HepG2 (cell line): ENCODE measurements around the gene NUP35. TPM values are rescaled to one million over a fixed set of nuclear protein-coding genes. Genes with fewer than 3 reads are reported as not detected.

ENCODE experiments used
- ATAC-seq: fragments of 200-7000 bp; cut with Tn5 transposase; 3 replicates; pipeline ENCODE4 v1.9.1; 2020; ENCODE audit warnings: mild to moderate bottlenecking, moderate library complexity
- BruUV-seq: library from RNA; stranded (reverse); fragments of 400-500 nt; replicated peaks from 2 replicates; lab custom pipeline; 2021; lab: Mats Ljungman, UMichigan
- CTCF ChIA-PET: fragments of 300-600 bp; formaldehyde crosslinking; extraction: SDS; loops from one replicate; lab custom pipeline; 2021; ENCODE audit warnings: low total read pairs, inconsistent platforms, low intra/inter-chr PET ratio; lab: Yijun Ruan, JAX
- POLR2A ChIA-PET: fragments of 350-600 bp; sonication (Branson Sonifier 250); formaldehyde crosslinking; loops from one replicate; lab custom pipeline; 2020; ENCODE audit warnings: antibody characterized with exemption, inconsistent platforms; lab: Yijun Ruan, JAX
- DNase-seq: peaks from one replicate; pipeline ENCODE4 v3.0.0-alpha.2; 2015; ENCODE audit warnings: low spot score
- FAIRE-seq: peaks from 3 replicates; lab custom pipeline; 2011; peaks lifted over from hg19 to GRCh38; lab: Jason Lieb, UNC
- H2AFZ ChIP-seq: one replicate; pipeline ENCODE4 v1.6.1; 2011; ENCODE audit warnings: low read length, inconsistent platforms
- H3K27ac ChIP-seq: fragments of 300-600 bp; 3 replicates; pipeline ENCODE4 v1.8.0; 2011; ENCODE audit warnings: mixed run types, mild to moderate bottlenecking, mixed read lengths, low read length, inconsistent platforms; ENCODE audit not compliant: insufficient read depth; ENCODE audit errors: extremely low read length
- H3K27me3 ChIP-seq, 2 experiments: fragments of 200-600 bp in 1 of 2; 2 replicates in 1 of 2; 3 replicates in 1 of 2; pipeline versions ENCODE4 v1.6.0 to v1.8.0; 2011; ENCODE audit warnings: low read length in 2 of 2, mild to moderate bottlenecking in 2 of 2, moderate library complexity in 2 of 2, inconsistent platforms in 1 of 2; ENCODE audit not compliant: insufficient read depth in 2 of 2, control insufficient read depth in 1 of 2
- H3K36me3 ChIP-seq, 2 experiments: fragments of 200-600 bp in 1 of 2; replicated peaks in 1 of 2; 2 replicates in 1 of 2; 3 replicates in 1 of 2; pipeline versions ENCODE4 v1.5.1 to v1.8.0; 2011; ENCODE audit warnings: low read length in 2 of 2, inconsistent platforms in 1 of 2; ENCODE audit not compliant: insufficient read depth in 2 of 2, control insufficient read depth in 1 of 2
- H3K4me1 ChIP-seq: 2 replicates; pipeline ENCODE4 v1.5.1; 2012; ENCODE audit warnings: low read length, inconsistent platforms; ENCODE audit not compliant: insufficient read depth
- H3K4me2 ChIP-seq: 2 replicates; pipeline ENCODE4 v1.6.0; 2011; ENCODE audit warnings: low read depth, low read length, inconsistent platforms
- H3K4me3 ChIP-seq, 3 experiments: fragments of 200-600 bp in 1 of 3; sonication (generic), shearing (Covaris generic) in 1 of 3; replicated peaks in 1 of 3; 2 replicates each; pipeline ENCODE4 v1.5.1; 2011 to 2016; ENCODE audit warnings: low read length in 3 of 3, inconsistent platforms in 2 of 3, low read depth in 2 of 3, mild to moderate bottlenecking in 2 of 3, control low read depth in 1 of 3, mixed read lengths in 1 of 3; ENCODE audit not compliant: insufficient read depth in 1 of 3
- H3K79me2 ChIP-seq: one replicate; pipeline ENCODE4 v1.6.1; 2011; ENCODE audit warnings: low read length, inconsistent platforms; ENCODE audit not compliant: insufficient read depth
- H3K9ac ChIP-seq: 2 replicates; pipeline ENCODE4 v1.6.0; 2011; ENCODE audit warnings: mild to moderate bottlenecking, low read depth, low read length, inconsistent platforms; ENCODE audit not compliant: insufficient read depth
- H3K9me3 ChIP-seq: 2 replicates; pipeline ENCODE4 v1.5.1; 2012; ENCODE audit warnings: mild to moderate bottlenecking, low read length
- H4K20me1 ChIP-seq: 2 replicates; pipeline ENCODE4 v1.6.0; 2011; ENCODE audit warnings: inconsistent platforms, mild to moderate bottlenecking, low read length, moderate library complexity; ENCODE audit not compliant: insufficient read depth
- ISX ChIP-seq: sonication (generic); formaldehyde crosslinking; conservative IDR thresholded peaks from 2 replicates; pipeline ENCODE4 v1.5.0; 2020; ENCODE audit warnings: missing genetic modification reagents
- MAFK ChIP-seq, 2 experiments: IDR thresholded peaks in 1 of 2; conservative IDR thresholded peaks in 1 of 2; 2 replicates each; pipeline ENCODE4 v1.6.1; 2011; ENCODE audit warnings: improper control_type of control experiment in 2 of 2, low read length in 2 of 2
- PRPF4 ChIP-seq: fragments of 200-400 bp; formaldehyde crosslinking; IDR thresholded peaks from 2 replicates; pipeline ENCODE4 v1.6.1; 2016; ENCODE audit warnings: low read length, low read depth; ENCODE audit not compliant: poor library complexity, severe bottlenecking
- RORA ChIP-seq: sonication (generic); formaldehyde crosslinking; IDR thresholded peaks from 2 replicates; pipeline ENCODE4 v1.5.0; 2020; ENCODE audit warnings: mild to moderate bottlenecking, missing genetic modification reagents, moderate library complexity
- SSRP1 ChIP-seq: IDR thresholded peaks from 2 replicates; pipeline ENCODE4 v1.6.1; 2016; ENCODE audit warnings: control low read depth
- TBL1XR1 ChIP-seq: fragments of 150-350 bp; IDR thresholded peaks from 2 replicates; pipeline ENCODE4 v1.6.1; 2014; ENCODE audit warnings: borderline replicate concordance, low read length; ENCODE audit not compliant: partially characterized antibody
- TSC22D2 ChIP-seq: sonication (generic); formaldehyde crosslinking; IDR thresholded peaks from 2 replicates; pipeline ENCODE4 v1.5.1; 2020; ENCODE audit warnings: missing genetic modification reagents, mild to moderate bottlenecking, borderline replicate concordance
- ZFP62 ChIP-seq: sonication (generic); formaldehyde crosslinking; IDR thresholded peaks from 2 replicates; pipeline ENCODE4 v1.4.0; 2020; ENCODE audit warnings: missing genetic modification reagents
- ZNF20 ChIP-seq: sonication (generic); formaldehyde crosslinking; IDR thresholded peaks from 2 replicates; pipeline ENCODE4 v1.4.0; 2020; ENCODE audit warnings: mild to moderate bottlenecking, moderate library complexity, missing genetic modification reagents
- ZNF383 ChIP-seq: sonication (generic); formaldehyde crosslinking; IDR thresholded peaks from 2 replicates; pipeline ENCODE4 v1.4.0; 2020; ENCODE audit warnings: missing genetic modification reagents, mild to moderate bottlenecking, borderline replicate concordance
- ZNF549 ChIP-seq: sonication (generic); formaldehyde crosslinking; IDR thresholded peaks from 2 replicates; pipeline ENCODE4 v1.5.0; 2020; ENCODE audit warnings: missing genetic modification reagents
- ZNF709 ChIP-seq: sonication (generic); formaldehyde crosslinking; IDR thresholded peaks from 2 replicates; pipeline ENCODE4 v1.5.0; 2020; ENCODE audit warnings: mild to moderate bottlenecking, missing genetic modification reagents
- ZNF792 ChIP-seq: IDR thresholded peaks from 2 replicates; pipeline ENCODE4 v1.6.1; 2016
- WGBS: methylation state at CpG from one replicate; pipeline ENCODE4 v1.1.6; 2017; ENCODE audit warnings: low lambda C conversion rate; 5-methylcytosine and 5-hydroxymethylcytosine counted together
- in situ Hi-C: cut with HindIII; loops from 2 replicates; pipeline ENCODE4 v1.10.0; 2017; ENCODE audit warnings: low pct_unique_long_range_greater_than_20kb; ENCODE audit not compliant: extremely low pct_ligation_motif_present
- intact Hi-C: fragments of 100-400 bp; cut with micrococcal nuclease; formaldehyde crosslinking; loops from one replicate; pipeline ENCODE4 v1.10.0; 2022; ENCODE audit not compliant: unreplicated experiment
- polyA plus RNA-seq, 8 experiments: library from polyadenylated mRNA; depleted of rRNA in 3 of 8; stranded (reverse) in 7 of 8; unstranded in 1 of 8; fragments of >200 nt; fragmentation: Illumina TruSeq in 4 of 8; extraction: Trizol in 4 of 8; gene quantifications; 2 replicates each; pipeline versions ENCODE4 v1.2.1 to v1.2.3, GENCODE V29; 2011 to 2016; ENCODE audit warnings: low read depth in 4 of 8, missing spikeins in 1 of 8, mixed read lengths in 1 of 8; ENCODE audit not compliant: insufficient read depth in 1 of 8
- total RNA-seq, 5 experiments: library from RNA; depleted of rRNA; stranded (reverse); fragments of >200 nt; fragmentation: Illumina TruSeq; extraction: Trizol; gene quantifications; 2 replicates each; pipeline ENCODE4 v1.2.3, GENCODE V29; 2016; ENCODE audit warnings: low read depth in 1 of 5
- TF ChIP-seq, protein P1 (sequence below): sonication (generic); formaldehyde crosslinking; IDR thresholded peaks from 2 replicates; pipeline ENCODE4 v1.5.0; 2020; ENCODE audit warnings: mild to moderate bottlenecking, missing genetic modification reagents, borderline replicate concordance
- TF ChIP-seq, protein P2 (sequence below): sonication (generic); formaldehyde crosslinking; conservative IDR thresholded peaks from 2 replicates; pipeline ENCODE4 v1.4.0; 2020; ENCODE audit warnings: missing genetic modification reagents
- TF ChIP-seq, protein P3 (sequence below): sonication (generic); formaldehyde crosslinking; IDR thresholded peaks from 2 replicates; pipeline ENCODE4 v1.9.0; 2022; ENCODE audit warnings: low read depth, missing genetic modification reagents
- TF ChIP-seq, protein P4 (sequence below): sonication (generic); formaldehyde crosslinking; IDR thresholded peaks from 2 replicates; pipeline ENCODE4 v1.4.0; 2020; ENCODE audit warnings: mild to moderate bottlenecking, missing genetic modification reagents
- TF ChIP-seq, protein P5 (sequence below): IDR thresholded peaks from 2 replicates; pipeline ENCODE4 v1.6.1; 2016; ENCODE audit warnings: missing biosample characterization, missing genetic modification reagents, low read depth

NUP35 gene
- total and polyA plus RNA-seq, 2 of the 13 experiments (the other 11 are each of a cell fraction or from before 2014, with no cell fraction given) = 16.9 to 53.6 TPM

DNA sequence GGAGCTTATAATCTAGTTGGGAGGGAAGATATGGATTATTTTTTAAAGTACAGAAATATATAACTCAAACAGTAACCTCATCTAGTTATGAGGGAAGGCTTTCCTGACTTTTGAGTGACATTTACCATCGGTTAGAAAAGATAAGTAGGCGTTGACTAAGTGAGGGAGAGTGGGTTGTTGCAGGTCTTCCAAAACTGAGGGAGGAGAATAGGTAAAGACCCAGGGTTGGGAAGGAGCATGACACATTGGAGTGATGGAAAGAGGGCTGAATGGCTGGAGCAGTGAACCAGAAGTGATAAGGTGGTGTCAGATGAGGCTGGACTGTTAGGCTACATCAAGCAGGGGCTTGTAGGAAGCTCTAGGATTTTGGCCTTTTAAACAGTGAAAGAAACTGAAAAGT lies 10.6 kb upstream of the NUP35 start:
- DNase-seq (no peak), ATAC-seq (no peak; the same call in 2 of the 3 replicates), FAIRE-seq (no peak)
- POLR2A ChIA-PET = no interaction called here
- H2AFZ ChIP-seq = no peak overlapping the region
- no peak overlapping the region for H3K4me2 ChIP-seq
- 2% methylated on average over 2 of the region's 2 CpGs for WGBS
- no peaks in the 10 kb centered on the region for H3K36me3 ChIP-seq
- H3K79me2 ChIP-seq = no peaks in the 10 kb centered on the region
- peaks cover 0 to 4% of the 10 kb centered on the region in 2 experiments; a peak in 1 of 5 replicates for H3K27me3 ChIP-seq
- H3K9me3 ChIP-seq = no peaks in the 10 kb centered on the region
- BruUV-seq = no TSS peak
- no peak overlapping the region for H3K4me3 ChIP-seq
- intact Hi-C loops = no loop called here
- in situ Hi-C loops = no loop called here
- no peak overlapping the region for H3K27ac ChIP-seq
- no peak overlapping the region for H3K9ac ChIP-seq
- H4K20me1 ChIP-seq = no peaks in the 10 kb centered on the region
- CTCF ChIA-PET = no interaction called here
- H3K4me1 ChIP-seq = no peaks in the 10 kb centered on the region
- TF ChIP-seq ZNF549 (CRISPR knock-in tag) = no peak
- TF ChIP-seq ZNF792 (CRISPR knock-in tag) = no peak
- TF ChIP-seq, protein P1, sequence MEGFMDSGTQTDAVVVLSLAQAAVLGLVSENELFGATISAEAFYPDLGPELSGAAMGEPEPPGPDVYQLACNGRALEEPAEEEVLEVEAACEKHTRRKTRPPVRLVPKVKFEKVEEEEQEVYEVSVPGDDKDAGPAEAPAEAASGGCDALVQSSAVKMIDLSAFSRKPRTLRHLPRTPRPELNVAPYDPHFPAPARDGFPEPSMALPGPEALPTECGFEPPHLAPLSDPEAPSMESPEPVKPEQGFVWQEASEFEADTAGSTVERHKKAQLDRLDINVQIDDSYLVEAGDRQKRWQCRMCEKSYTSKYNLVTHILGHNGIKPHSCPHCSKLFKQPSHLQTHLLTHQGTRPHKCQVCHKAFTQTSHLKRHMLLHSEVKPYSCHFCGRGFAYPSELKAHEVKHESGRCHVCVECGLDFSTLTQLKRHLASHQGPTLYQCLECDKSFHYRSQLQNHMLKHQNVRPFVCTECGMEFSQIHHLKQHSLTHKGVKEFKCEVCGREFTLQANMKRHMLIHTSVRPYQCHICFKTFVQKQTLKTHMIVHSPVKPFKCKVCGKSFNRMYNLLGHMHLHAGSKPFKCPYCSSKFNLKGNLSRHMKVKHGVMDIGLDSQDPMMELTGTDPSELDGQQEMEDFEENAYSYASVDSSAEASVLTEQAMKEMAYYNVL (CRISPR knock-in tag) = no peak
- no peak for TF ChIP-seq MAFK (conservative IDR thresholded peaks at IDR 0.05 in 1 of 2, IDR thresholded peaks at IDR 0.05 in 1 of 2; ENCODE audit: low read length in 2 of 2)
- TF ChIP-seq SSRP1 (CRISPR knock-in tag) = no peak
- TF ChIP-seq RORA (CRISPR knock-in tag) = no peak
- TF ChIP-seq ZFP62 = no peak
- TF ChIP-seq, protein P2, sequence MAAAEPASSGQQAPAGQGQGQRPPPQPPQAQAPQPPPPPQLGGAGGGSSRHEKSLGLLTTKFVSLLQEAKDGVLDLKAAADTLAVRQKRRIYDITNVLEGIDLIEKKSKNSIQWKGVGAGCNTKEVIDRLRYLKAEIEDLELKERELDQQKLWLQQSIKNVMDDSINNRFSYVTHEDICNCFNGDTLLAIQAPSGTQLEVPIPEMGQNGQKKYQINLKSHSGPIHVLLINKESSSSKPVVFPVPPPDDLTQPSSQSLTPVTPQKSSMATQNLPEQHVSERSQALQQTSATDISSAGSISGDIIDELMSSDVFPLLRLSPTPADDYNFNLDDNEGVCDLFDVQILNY (CRISPR knock-in tag) = no peak
- no peak for TF ChIP-seq TBL1XR1
- no peak for TF ChIP-seq PRPF4
- no peak for TF ChIP-seq ZNF383 (CRISPR knock-in tag)
- TF ChIP-seq, protein P3, sequence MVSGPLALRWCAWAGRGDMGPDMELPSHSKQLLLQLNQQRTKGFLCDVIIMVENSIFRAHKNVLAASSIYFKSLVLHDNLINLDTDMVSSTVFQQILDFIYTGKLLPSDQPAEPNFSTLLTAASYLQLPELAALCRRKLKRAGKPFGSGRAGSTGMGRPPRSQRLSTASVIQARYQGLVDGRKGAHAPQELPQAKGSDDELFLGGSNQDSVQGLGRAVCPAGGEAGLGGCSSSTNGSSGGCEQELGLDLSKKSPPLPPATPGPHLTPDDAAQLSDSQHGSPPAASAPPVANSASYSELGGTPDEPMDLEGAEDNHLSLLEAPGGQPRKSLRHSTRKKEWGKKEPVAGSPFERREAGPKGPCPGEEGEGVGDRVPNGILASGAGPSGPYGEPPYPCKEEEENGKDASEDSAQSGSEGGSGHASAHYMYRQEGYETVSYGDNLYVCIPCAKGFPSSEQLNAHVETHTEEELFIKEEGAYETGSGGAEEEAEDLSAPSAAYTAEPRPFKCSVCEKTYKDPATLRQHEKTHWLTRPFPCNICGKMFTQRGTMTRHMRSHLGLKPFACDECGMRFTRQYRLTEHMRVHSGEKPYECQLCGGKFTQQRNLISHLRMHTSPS (CRISPR knock-in tag) = no peak
- TF ChIP-seq, protein P4, sequence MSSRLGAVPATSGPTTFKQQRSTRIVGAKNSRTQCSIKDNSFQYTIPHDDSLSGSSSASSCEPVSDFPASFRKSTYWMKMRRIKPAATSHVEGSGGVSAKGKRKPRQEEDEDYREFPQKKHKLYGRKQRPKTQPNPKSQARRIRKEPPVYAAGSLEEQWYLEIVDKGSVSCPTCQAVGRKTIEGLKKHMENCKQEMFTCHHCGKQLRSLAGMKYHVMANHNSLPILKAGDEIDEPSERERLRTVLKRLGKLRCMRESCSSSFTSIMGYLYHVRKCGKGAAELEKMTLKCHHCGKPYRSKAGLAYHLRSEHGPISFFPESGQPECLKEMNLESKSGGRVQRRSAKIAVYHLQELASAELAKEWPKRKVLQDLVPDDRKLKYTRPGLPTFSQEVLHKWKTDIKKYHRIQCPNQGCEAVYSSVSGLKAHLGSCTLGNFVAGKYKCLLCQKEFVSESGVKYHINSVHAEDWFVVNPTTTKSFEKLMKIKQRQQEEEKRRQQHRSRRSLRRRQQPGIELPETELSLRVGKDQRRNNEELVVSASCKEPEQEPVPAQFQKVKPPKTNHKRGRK (CRISPR knock-in tag) = no peak
- TF ChIP-seq TSC22D2 = no peak
- TF ChIP-seq ZNF709 (CRISPR knock-in tag) = no peak
- TF ChIP-seq ISX (CRISPR knock-in tag) = no peak
- no peak for TF ChIP-seq ZNF20
- TF ChIP-seq, protein P5, sequence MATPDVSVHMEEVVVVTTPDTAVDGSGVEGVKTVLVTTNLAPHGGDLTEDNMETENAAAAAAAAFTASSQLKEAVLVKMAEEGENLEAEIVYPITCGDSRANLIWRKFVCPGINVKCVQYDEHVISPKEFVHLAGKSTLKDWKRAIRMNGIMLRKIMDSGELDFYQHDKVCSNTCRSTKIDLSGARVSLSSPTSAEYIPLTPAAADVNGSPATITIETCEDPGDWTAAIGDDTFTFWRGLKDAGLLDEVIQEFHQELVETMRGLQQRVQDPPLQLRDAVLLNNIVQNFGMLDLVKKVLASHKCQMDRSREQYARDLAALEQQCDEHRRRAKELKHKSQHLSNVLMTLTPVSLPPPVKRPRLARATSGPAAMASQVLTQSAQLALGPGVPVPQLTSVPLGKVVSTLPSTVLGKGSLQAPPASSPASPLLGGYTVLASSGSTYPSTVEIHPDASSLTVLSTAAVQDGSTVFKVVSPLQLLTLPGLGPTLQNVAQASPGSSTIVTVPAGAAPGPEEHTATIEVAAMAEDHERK (CRISPR knock-in tag) = no peak
